Retinal pigment epithelial cell (primary cell): Measurements from ENCODE around the gene SMOC1.

ENCODE experiments used
- DNase-seq: peaks from one replicate; pipeline ENCODE4 v3.0.0-alpha.2; 2010; ENCODE audit warnings: low read depth
- H3K4me3 ChIP-seq: 2 replicates; pipeline ENCODE4 v1.5.1; 2011; ENCODE audit warnings: mild to moderate bottlenecking, low read length, control low read depth, moderate library complexity
- CTCF ChIP-seq: conservative IDR thresholded peaks from 2 replicates; pipeline ENCODE4 v1.5.1; 2011; ENCODE audit warnings: low read depth, low read length, control low read depth, inconsistent platforms

The SMOC1 gene

GRCh38 chr14:69879175-69880043, at the start of gene SMOC1:
Gene SMOC1, plus strand, starts transcription at chr14:69879416. Its CDS starts 263 bp downstream, at chr14:69879679.
- DNase-seq = no peak
- peak within 1 kb of the TSS; percentile 10 for H3K4me3 ChIP-seq
- no peak for TF ChIP-seq CTCF

GRCh38 chr14:69838881-69839416, 40.3 kb upstream of the SMOC1 start:
- no peak for TF ChIP-seq CTCF
- no peak for DNase-seq
- H3K4me3 ChIP-seq = no peak overlapping the region

GRCh38 chr14:69839661-69840060, 39.6 kb upstream of the SMOC1 start:
- H3K4me3 ChIP-seq = no peak overlapping the region
- no peak for TF ChIP-seq CTCF
- DNase-seq = no peak

GRCh38 chr14:69841656-69842055, 37.6 kb upstream of the SMOC1 start:
- DNase-seq = no peak
- TF ChIP-seq CTCF = no peak
- H3K4me3 ChIP-seq = no peak overlapping the region

- DNase-seq = no peak
- H3K4me3 ChIP-seq = no peak overlapping the region
- TF ChIP-seq CTCF = no peak
These were observed 36.4 kb upstream of the SMOC1 start for GRCh38 chr14:69842686-69843420.

GRCh38 chr14:69844171-69844570, 35.0 kb upstream of the SMOC1 start:
- DNase-seq = no peak
- TF ChIP-seq CTCF = no peak
- no peak overlapping the region for H3K4me3 ChIP-seq
